HG03354 (cell line): ENCODE results near the gene ARFGAP1.

Experiments used
- ATAC-seq: cut with Tn5 transposase; IDR thresholded peaks from one replicate; pipeline ENCODE4 v1.9.1; 2021; ENCODE audit warnings: mild to moderate bottlenecking; ENCODE audit not compliant: unreplicated experiment, poor library complexity, severe bottlenecking

The ARFGAP1 gene

GRCh38 chr20:63257629-63258028 is 15.0 kb upstream of the ARFGAP1 start:
- ATAC-seq, result no peak

DNA sequence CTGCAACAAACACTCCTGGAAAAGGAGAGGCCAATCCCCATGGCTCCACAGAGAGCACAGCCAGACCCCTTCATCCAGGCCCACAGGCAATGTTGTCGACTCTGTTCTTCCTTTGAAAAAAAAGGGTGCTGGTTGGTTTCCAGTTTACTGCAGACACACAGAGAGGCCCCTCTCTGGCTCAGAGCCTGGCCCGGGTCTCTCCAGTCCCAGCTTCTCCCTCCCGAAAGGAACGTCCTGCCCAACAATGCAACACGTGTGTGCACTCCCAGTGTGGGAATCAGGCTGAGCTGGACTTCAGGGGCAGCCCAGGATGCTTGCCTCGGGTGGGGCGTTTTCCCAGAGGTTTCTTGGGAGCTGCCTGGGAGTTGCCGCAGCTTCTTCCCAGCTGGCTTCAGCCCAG is 13.8 kb upstream of the ARFGAP1 start:
- ATAC-seq, result no peak

- no peak for ATAC-seq
These were observed 12.7 kb upstream of the ARFGAP1 start for GRCh38 chr20:63259734-63260460.

GRCh38 chr20:63260521-63260920 is 12.1 kb upstream of the ARFGAP1 start:
- no peak for ATAC-seq

DNA sequence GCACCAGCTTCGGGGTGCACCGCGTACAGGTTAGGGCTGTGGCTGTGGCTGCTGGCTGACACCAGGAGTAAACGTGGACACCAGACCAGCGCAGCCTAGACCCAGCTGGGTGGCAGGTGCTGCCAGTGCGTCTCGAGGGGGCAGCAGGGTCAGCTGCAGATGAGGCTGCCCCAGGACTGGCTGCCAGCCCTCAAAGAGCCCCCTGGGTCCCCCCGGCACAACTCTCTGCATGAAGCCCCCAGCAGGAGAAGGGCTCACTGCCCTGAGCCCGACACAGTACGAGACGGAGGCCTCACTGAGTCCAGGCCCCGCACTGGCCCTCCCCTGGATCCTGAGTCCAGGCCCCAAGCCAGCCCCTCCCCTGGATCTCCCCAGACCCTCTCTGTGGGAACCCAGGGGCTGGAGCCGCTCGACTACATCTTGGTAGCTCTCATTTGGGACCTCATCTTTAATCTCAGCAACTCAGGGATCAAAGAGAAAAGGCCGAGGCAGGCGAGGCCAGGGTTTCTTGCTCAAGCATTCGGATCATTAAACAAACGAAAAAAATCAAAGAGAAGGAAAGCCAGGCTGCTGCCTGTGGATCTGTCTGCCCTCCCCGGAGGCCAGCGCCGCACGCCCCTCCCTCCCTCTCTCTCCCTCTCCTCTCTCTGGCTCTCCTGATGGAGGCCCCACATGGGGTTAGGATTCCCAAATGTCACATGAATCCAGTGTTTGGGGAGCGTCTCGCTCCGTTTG is 11.4 kb upstream of the ARFGAP1 start:
- no peak for ATAC-seq

DNA sequence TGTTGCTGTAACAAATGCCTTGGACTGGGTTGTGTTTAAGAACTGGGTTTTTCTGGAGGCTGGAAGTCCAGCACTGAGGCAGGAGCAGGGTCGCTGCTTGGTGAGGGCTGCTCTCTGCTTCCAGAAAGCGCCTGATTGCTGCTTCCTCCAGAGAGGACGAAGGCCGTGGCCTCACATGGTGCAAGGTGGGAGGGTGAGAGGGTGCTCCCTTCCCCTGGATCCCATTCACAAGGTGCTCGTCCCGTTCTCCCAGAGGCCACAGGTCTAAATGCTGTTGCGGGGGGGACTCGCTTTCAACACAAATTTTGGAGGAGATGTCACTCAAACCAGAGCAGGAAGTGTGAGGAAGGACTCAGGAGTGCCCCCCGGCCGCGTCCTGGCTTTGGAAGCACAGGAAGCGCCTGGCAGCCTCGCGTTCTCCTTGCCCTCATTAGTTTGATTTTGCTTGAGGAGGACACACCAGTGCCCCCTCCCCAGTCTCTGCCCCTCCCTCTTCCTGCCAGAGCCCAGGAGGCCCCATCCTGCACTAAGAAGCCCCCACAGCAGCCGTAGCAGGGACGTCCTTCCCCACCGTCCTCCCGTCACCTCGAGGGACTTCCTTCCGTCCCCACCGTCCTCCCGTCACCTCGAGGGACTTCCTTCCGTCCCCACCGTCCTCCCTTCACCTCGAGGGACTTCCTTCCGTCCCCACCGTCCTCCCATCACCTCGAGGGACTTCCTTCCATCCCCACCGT is 10.7 kb upstream of the ARFGAP1 start:
- no peak for ATAC-seq

DNA sequence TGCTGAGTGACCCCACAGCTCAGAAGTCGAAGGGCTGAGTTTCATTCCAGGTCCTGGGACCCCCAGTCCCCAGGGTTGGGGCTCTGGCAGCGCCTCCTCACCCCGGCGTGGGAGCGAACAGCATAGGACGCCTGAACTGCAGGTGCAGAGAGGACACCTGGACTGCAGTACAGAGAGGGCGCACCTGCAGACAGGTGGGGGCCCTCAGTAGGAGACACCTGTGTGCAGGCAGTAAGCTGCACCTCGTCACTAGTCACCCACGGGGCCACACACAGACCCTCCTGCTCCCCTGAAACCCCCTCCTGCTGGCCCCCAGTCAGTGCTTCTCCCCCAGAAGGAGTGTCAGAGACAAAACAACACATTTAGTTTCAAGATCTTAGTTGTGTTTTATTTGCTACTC is 9.8 kb upstream of the ARFGAP1 start:
- ATAC-seq, result no peak

DNA sequence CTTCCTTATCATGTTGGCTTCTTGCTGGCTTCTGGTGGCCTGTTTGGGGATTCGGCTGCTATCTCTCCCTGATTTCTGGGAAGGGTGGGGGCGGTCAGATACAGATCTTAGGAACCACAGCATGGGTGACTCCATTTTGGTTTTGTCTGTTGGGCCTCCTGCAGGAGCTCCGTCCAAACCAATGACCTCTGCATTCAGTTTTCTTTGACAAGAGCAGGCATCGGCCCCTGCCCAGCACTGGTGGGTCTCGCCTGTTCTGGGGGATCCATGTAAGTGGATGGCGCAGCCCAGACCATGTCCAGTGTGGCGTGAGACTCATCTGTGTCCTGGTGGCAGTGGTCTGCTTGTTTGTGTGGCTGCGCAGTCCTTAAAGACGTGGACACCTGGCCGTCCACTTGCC is 8.6 kb upstream of the ARFGAP1 start:
- ATAC-seq, result no peak

GRCh38 chr20:63264519-63264918 is 8.1 kb upstream of the ARFGAP1 start:
- ATAC-seq, result no peak

GRCh38 chr20:63265891-63266515 is 6.6 kb upstream of the ARFGAP1 start:
- no peak for ATAC-seq

GRCh38 chr20:63267691-63268090 is 4.9 kb upstream of the ARFGAP1 start:
- ATAC-seq, result no peak

DNA sequence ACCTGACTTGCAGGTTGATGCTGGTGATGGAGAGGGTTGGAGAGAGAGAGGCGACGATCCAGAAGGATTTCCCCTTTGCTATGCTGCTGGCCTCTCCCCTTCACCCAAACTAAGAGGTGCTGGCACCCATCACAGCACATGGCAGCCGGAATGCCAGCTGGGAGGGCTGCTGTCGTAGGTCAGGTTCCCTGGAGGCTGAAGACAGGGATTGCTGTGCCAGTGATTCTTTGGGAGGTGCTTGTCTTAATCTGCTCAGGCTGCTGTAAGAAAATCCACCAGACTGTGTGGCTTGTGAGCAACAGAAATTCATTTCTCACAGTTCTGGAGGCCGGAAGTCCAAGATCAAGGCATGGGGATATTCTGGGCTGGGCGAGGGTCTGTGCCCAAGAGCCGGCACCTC is 4.4 kb upstream of the ARFGAP1 start:
- no peak for ATAC-seq

DNA sequence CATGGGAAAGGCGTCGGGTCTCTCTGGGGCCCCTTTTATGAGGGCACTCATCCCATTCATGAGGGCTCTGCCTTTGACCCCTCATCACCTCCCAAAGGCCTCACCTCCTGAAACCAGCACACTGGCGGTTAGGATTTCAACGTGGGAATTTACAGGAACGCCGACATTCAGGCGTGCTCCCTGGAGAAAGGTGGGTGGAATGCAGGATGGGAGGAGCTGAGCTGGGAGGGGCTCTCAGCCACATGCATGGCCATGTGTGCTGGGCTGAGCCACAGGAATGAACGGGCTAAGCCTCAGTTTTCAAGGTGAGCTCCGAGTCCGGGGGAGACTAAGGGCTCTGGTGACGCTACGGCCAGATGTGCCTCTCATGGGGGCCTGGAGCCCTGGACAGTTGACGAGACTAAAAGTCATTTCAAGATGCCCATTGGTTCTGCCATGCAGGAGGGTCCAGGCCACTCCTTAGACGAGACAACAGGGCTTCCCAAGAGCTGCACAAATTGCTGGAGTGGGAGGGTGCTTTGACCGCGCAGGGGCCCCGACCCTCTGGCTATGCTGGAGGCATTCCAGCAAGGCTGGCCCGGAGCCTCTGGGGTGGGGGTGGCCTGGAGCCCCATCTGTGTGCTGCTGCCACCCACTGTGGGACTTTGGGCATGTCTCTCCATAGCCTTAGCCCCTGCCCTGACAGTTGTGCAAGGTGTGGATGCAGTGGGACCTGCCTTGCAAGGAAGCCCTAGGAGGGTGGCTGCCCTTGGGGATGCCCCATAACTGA is 3.8 kb upstream of the ARFGAP1 start:
- no peak for ATAC-seq

GRCh38 chr20:63269724-63270123 is 2.9 kb upstream of the ARFGAP1 start:
- no peak for ATAC-seq

GRCh38 chr20:63270606-63271325 is 1.8 kb upstream of the ARFGAP1 start:
- ATAC-seq, result no peak

DNA sequence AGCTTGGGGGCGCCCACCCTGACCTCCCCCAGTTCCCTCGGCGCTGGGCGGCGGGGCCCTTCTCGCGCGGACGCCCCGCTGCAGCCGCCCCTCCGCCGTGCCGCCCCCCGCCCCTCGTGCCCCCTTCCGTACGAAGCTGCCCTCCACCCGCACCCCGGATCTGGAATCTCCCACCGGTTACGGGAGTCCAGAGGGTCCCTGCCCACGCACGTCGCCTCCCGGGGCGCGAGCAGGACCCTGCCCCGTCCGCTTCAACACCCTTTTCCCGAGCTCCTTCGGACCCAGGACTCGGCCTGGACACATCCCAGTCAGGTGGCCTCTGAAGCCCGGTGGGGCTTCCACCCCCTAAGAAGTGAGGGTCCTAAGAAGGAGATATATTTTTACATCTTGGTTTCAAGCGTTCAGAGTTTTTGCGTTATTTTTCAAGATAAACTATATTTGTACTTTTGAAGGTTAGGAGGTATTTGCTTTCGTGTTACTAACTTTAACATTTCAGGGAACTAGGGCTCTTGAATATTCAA is 506 bp downstream of the ARFGAP1 start:
- ATAC-seq, result peak; percentile 9

GRCh38 chr20:63273635-63274380 is 1.2 kb downstream of the ARFGAP1 start:
- ATAC-seq, result no peak
